ENCODE results near the gene CENPP.

CENPP gene

DNA sequence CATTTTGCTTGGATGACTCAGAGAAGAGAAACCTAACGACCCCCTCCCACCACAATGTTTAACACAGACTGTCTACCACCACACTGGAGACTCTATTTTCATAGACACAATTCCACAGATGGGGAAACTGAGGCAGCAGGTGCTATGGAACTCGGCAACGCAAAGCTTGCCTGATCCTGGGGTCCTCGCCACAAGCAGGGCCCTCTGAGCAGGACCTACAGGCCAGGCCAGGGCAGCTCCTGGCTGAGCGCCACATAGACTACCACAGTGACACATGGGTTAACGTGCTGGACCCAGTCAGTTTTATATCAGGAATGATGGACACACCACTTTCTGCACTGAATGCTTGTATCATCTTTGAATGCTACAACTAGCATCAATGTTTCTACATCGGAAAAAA lies 332.4 kb downstream of the CENPP start:
- Histone ChIP-seq H2AFZ (ENCODE audit: low read length) (no peak overlapping the region), H3K9me2 (replicated peaks; ENCODE audit: insufficient read depth, low read length) (no peaks in the 10 kb centered on the region), H3K27me3 (replicated peaks; ENCODE audit: insufficient read depth, low read length) (no peaks in the 10 kb centered on the region), H3K4me2 (ENCODE audit: low read depth, low read length) (no peak overlapping the region), H3F3A (ENCODE audit: insufficient read depth, low read length) (no peaks in the 10 kb centered on the region), H3K4me1 (ENCODE audit: low read length) (no peaks in the 10 kb centered on the region), H3K27ac (ENCODE audit: low read length) (no peak overlapping the region), H3K4me3 (ENCODE audit: low read length) (no peak overlapping the region), H3K36me3 (replicated peaks; ENCODE audit: insufficient read depth, low read length) (no peaks in the 10 kb centered on the region), H3K9ac (ENCODE audit: low read length) (no peak overlapping the region), H3K79me2 (ENCODE audit: low read length) (peaks cover 84% of the 10 kb centered on the region), H3K9me3 (replicated peaks; ENCODE audit: insufficient read depth, low read length) (no peaks in the 10 kb centered on the region), H4K20me1 (ENCODE audit: insufficient read depth, low read length) (no peaks in the 10 kb centered on the region; the same call in 1 of the 2 replicates)
- no peak for DNase-seq
- TF ChIP-seq EZH2phosphoT487 (IDR thresholded peaks at IDR 0.05; ENCODE audit: low read length) (no peak), EZH2 (optimal IDR thresholded peaks at IDR 0.05; ENCODE audit: low read depth, low read length) (no peak)

DNA sequence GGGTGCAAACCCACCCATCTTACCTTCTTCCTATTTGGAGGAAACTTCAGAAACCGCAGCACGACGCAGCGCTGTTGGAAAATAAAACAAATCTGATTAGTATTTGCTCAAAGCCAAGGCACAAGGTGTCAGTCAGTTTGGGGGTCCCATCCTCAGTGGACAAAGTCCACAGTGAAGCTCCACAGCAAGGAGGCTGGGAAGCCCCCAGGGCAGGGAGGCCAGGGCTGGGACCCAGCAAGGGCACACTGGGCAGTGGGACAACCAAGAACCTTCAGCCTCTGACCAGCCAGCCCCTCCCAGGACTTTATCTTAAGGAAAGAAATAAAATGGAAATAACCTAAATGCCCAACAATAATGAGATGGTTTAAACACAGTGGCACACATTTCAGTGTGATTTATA lies 332.9 kb downstream of the CENPP start:
- no peaks in the 10 kb centered on the region for H3K9me3 ChIP-seq (replicated peaks; ENCODE audit: insufficient read depth, low read length)
- H3K4me2 ChIP-seq (ENCODE audit: low read depth, low read length), result no peak overlapping the region
- no peaks in the 10 kb centered on the region for H3K9me2 ChIP-seq (replicated peaks; ENCODE audit: insufficient read depth, low read length)
- H4K20me1 ChIP-seq (ENCODE audit: insufficient read depth, low read length), result no peaks in the 10 kb centered on the region; the same call in 1 of the 2 replicates
- H3K4me1 ChIP-seq (ENCODE audit: low read length), result no peaks in the 10 kb centered on the region
- no peaks in the 10 kb centered on the region for H3K27me3 ChIP-seq (replicated peaks; ENCODE audit: insufficient read depth, low read length)
- no peaks in the 10 kb centered on the region for H3F3A ChIP-seq (ENCODE audit: insufficient read depth, low read length)
- H3K9ac ChIP-seq (ENCODE audit: low read length), result no peak overlapping the region
- no peak for DNase-seq
- no peak overlapping the region for H3K4me3 ChIP-seq (ENCODE audit: low read length)
- no peak overlapping the region for H2AFZ ChIP-seq (ENCODE audit: low read length)
- H3K27ac ChIP-seq (ENCODE audit: low read length), result no peak overlapping the region
- TF ChIP-seq EZH2 (optimal IDR thresholded peaks at IDR 0.05; ENCODE audit: low read depth, low read length) (no peak), EZH2phosphoT487 (IDR thresholded peaks at IDR 0.05; ENCODE audit: low read length) (no peak)
- TF ChIP-seq, protein P1, sequence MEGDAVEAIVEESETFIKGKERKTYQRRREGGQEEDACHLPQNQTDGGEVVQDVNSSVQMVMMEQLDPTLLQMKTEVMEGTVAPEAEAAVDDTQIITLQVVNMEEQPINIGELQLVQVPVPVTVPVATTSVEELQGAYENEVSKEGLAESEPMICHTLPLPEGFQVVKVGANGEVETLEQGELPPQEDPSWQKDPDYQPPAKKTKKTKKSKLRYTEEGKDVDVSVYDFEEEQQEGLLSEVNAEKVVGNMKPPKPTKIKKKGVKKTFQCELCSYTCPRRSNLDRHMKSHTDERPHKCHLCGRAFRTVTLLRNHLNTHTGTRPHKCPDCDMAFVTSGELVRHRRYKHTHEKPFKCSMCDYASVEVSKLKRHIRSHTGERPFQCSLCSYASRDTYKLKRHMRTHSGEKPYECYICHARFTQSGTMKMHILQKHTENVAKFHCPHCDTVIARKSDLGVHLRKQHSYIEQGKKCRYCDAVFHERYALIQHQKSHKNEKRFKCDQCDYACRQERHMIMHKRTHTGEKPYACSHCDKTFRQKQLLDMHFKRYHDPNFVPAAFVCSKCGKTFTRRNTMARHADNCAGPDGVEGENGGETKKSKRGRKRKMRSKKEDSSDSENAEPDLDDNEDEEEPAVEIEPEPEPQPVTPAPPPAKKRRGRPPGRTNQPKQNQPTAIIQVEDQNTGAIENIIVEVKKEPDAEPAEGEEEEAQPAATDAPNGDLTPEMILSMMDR (IDR thresholded peaks at IDR 0.05; ENCODE audit: low read length), result no peak
- peaks cover 89% of the 10 kb centered on the region for H3K79me2 ChIP-seq (ENCODE audit: low read length)
- no peaks in the 10 kb centered on the region for H3K36me3 ChIP-seq (replicated peaks; ENCODE audit: insufficient read depth, low read length)

DNA sequence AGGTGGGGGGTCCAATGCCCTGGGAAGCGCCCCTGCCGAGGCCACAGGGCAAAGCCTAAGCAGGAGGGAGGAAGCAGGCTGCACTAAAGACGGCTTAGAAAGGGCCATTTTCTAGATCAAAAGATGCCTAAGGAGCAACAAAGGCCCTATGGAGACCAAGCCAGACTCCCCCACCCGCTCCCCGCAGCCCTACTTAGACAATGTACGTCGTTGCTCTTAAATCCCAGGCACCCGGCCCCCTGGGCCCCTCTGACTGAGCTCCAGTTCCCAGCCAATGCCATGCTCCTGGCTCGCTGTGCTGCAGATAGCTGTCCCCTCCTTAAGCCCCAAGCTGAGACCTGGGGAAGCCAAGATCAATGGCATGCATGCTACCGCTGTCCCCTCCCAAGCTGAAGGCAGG lies 333.8 kb downstream of the CENPP start:
- no peak overlapping the region for H3K27ac ChIP-seq (ENCODE audit: low read length)
- TF ChIP-seq EZH2 (optimal IDR thresholded peaks at IDR 0.05; ENCODE audit: low read depth, low read length) (no peak), EZH2phosphoT487 (IDR thresholded peaks at IDR 0.05; ENCODE audit: low read length) (no peak)
- TF ChIP-seq, protein P1 (IDR thresholded peaks at IDR 0.05; ENCODE audit: low read length), result no peak
- H3K4me1 ChIP-seq (ENCODE audit: low read length), result no peaks in the 10 kb centered on the region
- H3K9me3 ChIP-seq (replicated peaks; ENCODE audit: insufficient read depth, low read length), result no peaks in the 10 kb centered on the region
- DNase-seq, result no peak
- no peaks in the 10 kb centered on the region for H3F3A ChIP-seq (ENCODE audit: insufficient read depth, low read length)
- no peaks in the 10 kb centered on the region; the same call in 1 of the 2 replicates for H4K20me1 ChIP-seq (ENCODE audit: insufficient read depth, low read length)
- peaks cover 91% of the 10 kb centered on the region for H3K79me2 ChIP-seq (ENCODE audit: low read length)
- H3K4me3 ChIP-seq (ENCODE audit: low read length), result no peak overlapping the region
- H3K9ac ChIP-seq (ENCODE audit: low read length), result no peak overlapping the region
- H3K4me2 ChIP-seq (ENCODE audit: low read depth, low read length), result no peak overlapping the region
- no peaks in the 10 kb centered on the region for H3K36me3 ChIP-seq (replicated peaks; ENCODE audit: insufficient read depth, low read length)
- H3K27me3 ChIP-seq (replicated peaks; ENCODE audit: insufficient read depth, low read length), result no peaks in the 10 kb centered on the region
- H3K9me2 ChIP-seq (replicated peaks; ENCODE audit: insufficient read depth, low read length), result no peaks in the 10 kb centered on the region
- no peak overlapping the region for H2AFZ ChIP-seq (ENCODE audit: low read length)

DNA sequence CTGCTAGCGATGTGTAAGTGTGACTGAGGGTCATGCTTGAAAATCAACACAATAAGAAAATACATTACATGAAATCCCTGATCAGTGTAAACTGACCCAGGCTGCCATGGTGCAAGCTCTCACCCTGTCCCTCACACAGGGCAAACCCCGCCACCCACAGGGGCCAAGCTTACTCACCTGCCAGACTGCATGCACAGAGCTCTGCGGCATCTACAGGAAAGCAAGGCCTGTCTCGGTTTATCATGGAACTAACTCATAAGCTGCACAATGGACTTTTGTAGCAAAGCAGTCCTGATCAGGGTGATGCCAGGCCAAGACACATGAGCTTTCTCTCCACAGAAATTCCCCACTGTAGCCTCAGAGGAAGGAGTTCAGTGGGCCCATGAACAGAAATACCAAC lies 334.5 kb downstream of the CENPP start:
- Histone ChIP-seq H3K27ac (ENCODE audit: low read length) (no peak overlapping the region), H4K20me1 (ENCODE audit: insufficient read depth, low read length) (no peaks in the 10 kb centered on the region; the same call in 1 of the 2 replicates), H3K79me2 (ENCODE audit: low read length) (peaks cover 91% of the 10 kb centered on the region), H3F3A (ENCODE audit: insufficient read depth, low read length) (no peaks in the 10 kb centered on the region), H3K36me3 (replicated peaks; ENCODE audit: insufficient read depth, low read length) (no peaks in the 10 kb centered on the region), H3K27me3 (replicated peaks; ENCODE audit: insufficient read depth, low read length) (no peaks in the 10 kb centered on the region), H3K4me1 (ENCODE audit: low read length) (no peaks in the 10 kb centered on the region), H3K9me2 (replicated peaks; ENCODE audit: insufficient read depth, low read length) (no peaks in the 10 kb centered on the region), H2AFZ (ENCODE audit: low read length) (no peak overlapping the region), H3K4me3 (ENCODE audit: low read length) (no peak overlapping the region), H3K9ac (ENCODE audit: low read length) (no peak overlapping the region), H3K9me3 (replicated peaks; ENCODE audit: insufficient read depth, low read length) (no peaks in the 10 kb centered on the region), H3K4me2 (ENCODE audit: low read depth, low read length) (no peak overlapping the region)
- DNase-seq, result no peak
- TF ChIP-seq EZH2 (optimal IDR thresholded peaks at IDR 0.05; ENCODE audit: low read depth, low read length) (no peak), EZH2phosphoT487 (IDR thresholded peaks at IDR 0.05; ENCODE audit: low read length) (no peak)
- TF ChIP-seq, protein P1 (IDR thresholded peaks at IDR 0.05; ENCODE audit: low read length), result no peak

All from MM.1S (cell line).